NCI-H2081 (cell line): Measurements from ENCODE around the gene DYNLT1.
"Not testable (repeated sequence)": the region's sequence is repeated elsewhere in the genome, so short reads cannot be mapped to it uniquely, and the experiment has no call there.

Source experiments
- DNase-seq, 2 experiments: peaks; one replicate each; lab custom pipeline; 2025; lab: John Stamatoyannopoulos, UW

DYNLT1 gene

DNA sequence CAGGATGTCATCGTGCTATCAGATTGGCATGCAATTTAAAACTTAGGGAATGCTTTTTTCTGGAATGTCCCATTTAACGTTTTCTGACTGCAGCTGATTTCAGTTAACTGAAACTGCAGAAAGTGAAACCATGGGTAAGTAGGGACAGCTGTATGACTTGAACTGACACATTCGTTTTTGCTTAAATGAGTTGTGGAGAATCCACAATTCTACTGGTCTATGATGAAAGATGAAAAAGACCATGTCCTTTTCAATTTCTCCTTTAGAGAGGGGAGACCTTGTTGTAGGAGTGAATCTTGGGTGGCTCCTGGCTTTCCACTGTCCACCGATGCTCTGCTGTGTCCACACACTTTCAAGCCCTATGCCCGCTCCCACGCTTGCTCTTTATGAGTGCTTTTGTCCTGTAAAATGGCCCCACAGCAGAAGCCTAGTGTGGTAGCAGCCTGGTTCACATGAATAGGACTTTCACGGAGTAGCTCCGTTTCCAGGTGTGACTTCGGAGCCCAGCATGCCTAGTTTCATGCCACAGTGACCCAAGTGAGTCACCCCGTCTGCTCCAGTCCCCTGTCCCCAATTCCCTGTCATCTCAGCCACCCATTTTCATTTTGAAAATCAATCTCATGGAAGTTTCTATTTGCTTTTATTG is 21.9 kb downstream of the DYNLT1 start:
- DNase-seq = no peak

DNA sequence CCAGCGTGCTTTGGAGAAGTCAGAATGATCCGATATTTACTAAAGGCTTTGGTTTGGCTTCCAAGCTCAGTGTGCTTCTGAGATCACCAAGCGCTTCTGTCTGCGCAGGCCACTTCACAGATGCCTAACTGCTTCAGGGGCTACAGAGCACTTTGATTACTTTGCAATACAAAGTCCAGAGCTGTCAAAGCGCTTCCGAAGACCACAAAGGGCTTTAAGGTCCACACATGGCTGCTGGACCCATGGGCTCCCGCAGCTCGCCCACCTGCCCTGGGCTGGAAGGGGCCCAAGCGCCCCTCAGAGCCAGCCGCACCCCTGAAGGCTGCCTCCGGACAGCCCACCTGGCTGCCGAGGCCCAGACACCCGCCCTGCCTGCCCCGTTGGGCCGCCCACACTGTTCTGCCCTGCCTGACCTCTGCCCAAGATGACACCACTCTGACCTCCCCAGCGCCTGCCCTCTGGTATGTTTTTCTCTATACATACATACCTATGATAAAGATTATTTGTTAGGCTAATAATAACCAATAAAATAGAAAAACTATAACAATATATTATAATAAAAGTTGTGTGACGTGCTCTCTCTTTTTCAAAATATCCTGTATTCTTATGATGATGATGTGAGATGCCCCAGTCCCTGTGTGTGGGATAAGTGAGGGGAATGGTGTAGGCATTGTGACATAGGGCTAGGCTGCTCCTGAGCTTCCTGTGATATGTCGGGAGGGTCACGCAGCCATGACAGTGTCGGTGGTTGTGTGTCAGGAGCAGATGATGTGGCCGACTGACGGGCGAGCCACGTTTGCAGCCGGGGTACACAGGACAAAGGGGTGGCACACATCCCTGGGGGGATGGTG is 22.6 kb downstream of the DYNLT1 start:
- DNase-seq = no peak

DNA sequence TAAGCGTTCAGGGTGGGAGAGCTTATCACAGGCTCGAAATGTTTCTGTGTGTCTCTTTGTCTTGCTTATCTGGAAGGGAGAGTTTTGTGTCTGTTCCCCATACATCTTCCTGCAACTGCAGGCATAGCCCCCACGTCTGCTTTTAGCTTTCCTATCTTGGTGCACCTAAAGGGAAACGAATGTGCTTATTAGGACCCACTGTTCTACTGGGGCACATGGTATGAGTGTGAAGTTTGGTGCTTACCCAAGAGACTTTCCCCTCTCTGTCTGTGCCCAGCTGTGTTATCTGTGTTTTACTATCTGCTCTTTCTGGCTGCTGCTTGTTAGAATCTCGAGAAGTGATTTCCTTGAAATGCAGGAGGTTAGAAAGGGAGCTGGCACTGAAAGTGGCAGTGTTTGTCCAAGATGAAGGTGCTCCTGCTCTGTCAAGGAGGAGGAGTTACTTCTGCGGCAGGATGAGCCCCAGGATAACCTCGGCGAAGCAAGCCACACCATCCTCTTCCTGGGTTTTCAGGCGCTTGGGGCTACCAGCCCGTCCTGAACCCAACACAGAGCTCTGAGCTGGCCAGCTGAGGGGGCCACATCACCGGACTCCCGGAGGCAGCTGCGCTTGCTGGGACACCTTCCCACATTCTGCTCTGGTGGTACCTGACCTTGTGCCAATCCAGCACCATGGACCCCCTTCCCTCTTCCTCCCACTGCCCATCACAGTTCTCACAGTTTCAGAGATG is 23.4 kb downstream of the DYNLT1 start:
- DNase-seq = no peak

DNA sequence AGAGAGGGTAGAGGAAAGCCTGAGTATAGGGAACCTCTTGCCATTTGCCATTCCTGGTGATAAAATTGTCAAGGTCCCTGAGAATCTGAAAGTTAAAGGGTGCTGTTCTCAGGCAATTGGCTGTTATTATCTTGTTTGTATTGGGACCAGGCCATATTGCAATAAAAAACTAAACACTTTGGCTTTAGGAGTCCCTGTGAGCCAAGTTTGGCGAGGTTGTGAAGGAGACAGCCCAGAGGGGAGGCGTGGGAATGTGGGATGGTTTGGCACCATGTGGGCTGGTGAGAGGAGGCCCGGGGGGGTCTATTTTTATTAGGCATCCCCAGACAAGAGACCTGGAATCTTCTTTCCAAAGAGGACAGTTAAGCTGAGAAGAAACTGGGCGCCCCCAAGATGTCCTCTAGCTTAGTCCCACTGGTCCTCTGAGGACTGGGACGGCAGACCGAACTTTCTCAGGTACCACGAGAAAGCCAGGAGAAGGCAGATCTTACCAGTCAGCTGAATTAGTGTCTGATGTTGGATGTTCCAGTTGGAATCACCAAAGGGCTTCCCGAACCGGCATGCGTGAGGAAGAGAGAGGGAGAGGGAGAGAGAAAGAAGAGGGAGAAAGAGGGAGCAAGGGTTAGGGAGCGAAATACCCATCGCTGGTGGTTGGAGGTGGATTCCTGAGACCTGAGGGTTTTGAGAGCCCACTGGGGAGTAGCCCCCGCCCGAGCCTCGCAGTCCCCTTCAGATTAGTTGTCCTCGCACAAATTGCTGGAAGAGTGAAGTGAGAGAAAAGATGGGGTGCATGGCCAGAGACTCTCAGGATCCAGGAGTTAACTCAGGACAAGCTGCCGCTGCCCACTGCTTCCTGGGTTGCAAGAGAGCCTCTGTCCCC is 24.4 kb downstream of the DYNLT1 start:
- peak in 1 of 2 experiments; percentile 4 for DNase-seq

DNA sequence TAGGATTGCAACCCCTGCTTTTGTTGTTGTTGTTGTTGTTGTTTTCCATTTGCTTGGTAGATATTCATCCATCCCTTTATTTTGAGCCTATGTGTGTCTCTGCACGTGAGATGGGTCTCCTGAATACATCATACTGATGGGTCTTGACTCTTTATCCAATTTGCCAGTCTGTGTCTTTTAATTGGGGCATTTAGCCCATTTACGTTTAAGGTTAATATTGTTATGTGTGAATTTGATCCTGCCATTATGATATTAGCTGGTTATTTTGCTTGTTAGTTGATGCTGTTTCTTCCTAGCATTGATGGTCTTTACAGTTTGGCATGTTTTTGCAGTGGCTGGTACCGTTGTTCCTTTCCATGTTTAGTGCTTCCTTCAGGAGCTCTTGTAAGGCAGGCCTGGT is 26.3 kb downstream of the DYNLT1 start:
- not testable (repeated sequence) for DNase-seq

DNA sequence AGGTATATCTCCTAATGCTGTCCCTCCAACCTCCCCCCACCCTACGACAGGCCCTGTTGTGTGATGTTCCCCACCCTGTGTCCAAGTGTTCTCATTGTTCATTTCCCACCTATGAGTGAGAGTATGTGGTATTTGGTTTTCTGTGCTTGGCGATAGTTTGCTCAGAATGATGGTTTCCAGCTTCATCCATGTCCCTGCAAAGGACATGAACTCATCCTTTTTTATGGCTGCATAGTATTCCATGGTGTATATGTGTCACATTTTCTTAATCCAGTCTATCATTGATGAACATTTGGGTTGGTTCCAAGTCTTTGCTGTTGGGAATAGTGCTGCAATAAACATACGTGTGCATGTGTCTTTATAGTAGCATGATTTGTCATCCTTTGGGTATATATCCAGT is 29.9 kb downstream of the DYNLT1 start:
- not testable (repeated sequence) for DNase-seq

DNA sequence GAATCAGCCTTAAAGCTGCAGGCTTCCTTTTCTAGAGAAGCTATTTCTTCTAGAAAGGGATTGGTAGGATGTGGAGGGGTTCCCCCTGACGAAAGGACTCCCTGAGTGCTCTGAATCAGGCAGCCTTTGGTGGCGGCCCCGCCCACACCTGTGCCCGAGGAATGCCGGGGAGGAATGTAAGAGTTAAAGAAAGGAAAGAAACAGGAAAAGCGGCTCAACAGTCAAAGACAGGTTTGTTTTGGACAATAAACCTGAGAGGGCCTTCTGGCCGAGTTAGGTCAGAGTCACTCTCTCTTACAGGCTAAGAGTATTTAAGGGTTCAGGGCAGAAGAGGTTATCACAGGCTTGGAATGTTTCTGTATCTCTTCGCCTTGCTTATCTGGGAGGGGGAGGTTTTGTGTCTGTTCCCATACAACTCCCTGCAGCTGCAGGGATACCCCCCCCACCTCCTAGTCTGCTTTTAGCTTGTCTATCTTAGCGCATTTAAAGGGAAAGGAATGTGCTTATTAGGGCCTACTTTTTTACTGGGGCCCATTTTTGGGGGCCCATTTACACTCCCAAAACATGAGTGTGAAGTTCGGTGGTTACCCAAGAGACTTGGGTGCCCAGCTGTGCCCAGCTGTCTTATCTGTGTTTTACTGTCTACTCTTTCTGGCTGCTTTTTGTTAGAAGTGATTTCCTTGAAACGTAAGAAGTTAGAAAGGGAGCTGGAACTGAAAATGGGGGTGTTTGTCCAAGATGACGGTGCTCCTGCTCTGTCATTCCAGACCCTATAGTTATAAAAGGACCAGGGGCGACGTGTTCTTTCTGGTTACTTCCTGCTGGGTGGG is 32.8 kb downstream of the DYNLT1 start:
- DNase-seq = no peak

DNA sequence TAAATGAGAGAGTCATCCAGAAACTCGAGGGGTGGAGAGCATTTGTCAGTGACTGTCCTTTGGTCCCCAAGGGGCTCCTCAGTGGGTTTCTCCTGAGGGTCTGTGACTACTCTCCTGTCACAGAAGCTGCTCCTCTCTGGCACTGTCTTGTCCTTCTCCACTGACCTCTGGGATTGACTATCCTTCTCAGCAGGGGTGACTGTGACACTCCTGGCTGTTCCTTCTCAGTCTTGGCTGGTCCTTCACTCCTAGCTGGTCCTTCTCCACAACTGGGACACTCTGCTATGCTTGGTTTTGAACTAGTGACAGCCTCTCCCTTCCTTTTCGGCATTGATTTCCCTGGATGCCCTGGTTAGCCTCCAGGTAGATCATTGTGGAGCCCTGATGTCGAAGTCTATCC is 33.5 kb downstream of the DYNLT1 start:
- DNase-seq = no peak

DNA sequence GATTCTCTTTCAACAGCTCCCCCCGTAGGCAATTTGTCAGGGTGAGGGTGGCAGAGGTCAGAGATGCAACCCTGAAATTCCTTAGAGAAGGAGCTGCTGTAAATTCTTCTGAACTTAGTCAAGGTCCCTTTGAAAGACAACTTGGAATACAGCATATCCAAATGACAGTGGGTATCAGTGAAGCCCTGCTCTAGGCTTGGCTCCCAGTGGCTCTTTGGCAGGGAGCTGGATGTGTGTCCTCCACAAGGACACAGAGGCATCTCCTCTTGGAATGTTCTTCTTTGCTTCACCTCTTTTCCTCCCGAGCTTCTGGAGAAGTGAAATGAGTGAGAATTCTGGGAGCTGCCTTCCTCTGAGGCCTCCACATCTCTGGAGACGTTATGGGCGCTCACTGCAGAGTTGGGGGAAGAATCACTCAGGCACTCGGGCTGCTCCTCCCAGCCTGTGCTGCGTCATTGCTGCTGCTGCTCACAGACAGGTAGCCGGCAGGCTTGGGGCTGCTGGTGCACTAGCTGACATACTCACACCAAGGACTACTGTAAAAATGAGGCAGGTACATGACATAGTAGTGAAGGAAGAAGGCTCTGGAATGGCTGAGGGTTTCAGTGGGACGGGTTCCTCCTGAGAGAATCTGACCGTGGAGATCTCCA is 34.1 kb downstream of the DYNLT1 start:
- DNase-seq = no peak

DNA sequence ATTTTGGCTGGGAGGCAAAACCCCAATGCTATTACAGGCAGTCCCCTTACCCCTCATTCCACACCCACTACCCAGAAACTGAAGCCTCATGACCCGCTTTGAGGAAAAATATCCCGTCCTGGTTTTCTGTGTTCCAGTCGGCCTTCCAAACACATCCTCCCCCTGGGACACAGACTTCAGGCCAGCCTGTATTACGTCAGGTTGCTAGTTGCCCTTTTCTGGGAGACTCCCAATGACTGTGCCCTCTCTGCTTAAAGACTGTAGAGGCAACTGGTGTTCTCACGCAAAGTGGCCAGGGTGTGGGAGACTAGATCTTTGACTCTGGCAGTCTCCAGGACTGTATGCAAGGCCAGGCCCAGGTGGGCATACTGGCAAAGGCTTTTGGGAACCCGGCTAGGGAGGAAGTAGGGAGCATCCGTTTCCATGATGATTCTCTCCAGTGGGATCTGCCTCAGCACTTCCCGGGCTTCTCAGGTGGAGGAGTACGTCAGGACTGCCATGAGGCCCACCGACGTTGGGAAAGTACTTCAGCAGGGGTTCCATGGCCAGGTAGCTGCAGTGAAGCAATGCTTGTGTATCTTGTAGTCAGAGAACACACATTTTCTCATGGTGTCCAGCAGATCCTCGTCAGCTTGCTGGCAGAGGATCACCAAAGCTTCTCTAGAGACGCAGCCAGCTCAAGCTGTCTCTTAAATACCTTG is 34.9 kb downstream of the DYNLT1 start:
- no peak for DNase-seq

DNA sequence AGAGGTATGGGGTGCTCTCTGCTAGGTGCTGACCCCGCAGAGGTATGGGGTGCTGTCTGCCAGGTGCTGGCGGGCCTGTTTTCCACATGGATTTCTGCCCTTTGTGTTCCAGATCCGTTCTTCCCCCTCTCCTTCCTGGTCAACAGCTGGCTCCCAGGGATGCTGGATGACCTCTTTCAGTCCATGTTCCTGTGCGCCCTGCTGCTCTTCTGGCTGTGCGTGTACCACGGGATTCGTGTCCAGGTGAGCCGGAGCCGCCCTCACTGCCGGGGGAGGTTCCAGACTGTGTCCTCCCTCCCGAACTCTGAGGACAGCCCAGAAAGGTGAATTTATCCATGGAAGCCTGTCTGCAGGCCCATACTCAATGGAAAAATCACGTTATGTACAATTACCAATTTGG is 36.3 kb downstream of the DYNLT1 start:
- DNase-seq = no peak

DNA sequence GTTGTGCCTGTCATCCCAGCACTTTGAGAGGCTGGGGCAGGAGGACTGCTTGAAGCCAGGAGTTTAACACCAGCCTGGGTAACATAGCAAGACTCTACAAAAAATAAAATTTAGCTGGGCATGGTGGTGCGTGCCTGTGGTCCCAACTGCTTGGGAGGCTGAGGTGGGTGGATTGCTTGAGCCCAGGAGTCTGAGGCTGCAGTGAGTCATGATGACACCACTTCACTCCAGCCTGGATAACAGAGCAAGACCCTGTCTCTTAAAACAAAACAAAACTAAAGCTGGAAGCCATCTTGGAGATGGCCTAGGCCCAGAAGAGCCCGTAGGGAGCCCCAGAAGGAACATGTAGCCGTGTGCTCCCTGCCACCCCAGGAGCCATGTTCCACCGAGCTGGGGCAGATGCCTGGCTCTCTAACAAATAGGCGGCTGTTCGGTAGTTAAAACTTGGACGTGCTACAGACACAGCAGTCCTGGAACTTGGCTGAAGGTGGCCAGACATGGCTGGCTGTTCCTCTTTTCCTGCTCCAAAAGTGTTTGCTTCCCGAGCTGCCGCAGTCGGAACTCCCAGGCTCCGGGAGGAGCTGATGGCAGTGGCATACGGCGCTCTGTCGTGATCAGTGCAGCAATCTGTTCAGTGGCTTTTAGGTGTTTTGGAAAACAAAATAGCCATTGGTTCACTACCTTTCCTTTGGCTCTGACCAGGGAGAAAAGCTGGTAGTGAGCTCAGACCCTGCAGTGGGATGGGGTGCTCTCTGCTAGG is 37.0 kb downstream of the DYNLT1 start:
- DNase-seq = no peak

DNA sequence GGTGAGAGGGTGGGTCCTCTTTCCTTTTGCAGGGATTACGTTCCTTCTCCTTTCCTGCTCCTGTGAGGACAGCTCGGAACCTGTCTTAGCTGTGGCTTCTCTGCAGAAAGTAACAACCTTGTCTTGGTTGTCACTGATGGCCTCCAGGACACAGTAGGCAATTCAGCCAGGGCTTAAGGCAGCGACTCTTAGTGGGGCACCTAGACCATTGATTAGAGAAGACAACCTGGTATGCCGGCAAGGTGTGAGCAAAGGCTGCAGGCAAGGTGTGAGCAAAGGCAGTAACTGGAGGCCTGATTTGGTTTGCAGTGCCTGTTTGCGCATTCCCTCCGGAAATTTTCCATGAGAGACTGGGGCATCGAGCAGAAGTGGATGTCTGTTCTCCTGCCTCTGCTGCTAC is 37.6 kb downstream of the DYNLT1 start:
- DNase-seq = no peak

DNA sequence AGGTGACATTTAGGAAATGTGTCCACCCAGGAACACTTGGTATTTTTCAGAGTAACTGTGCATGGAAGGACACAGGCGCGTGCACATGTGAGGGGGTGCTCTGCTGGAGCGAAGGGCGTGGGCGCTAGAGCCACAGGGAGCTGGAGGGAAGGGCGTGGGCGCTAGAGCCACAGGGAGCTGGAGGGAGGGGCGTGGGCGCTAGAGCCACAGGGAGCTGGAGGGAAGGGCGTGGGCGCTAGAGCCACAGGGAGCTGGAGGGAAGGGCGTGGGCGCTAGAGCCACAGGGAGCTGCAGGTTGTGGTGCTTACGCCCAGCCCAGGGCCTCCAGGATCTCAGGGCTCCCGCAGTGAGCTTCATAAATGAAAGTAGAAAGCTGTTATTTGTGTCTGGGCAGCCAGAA is 38.5 kb downstream of the DYNLT1 start:
- DNase-seq = not testable (repeated sequence)

DNA sequence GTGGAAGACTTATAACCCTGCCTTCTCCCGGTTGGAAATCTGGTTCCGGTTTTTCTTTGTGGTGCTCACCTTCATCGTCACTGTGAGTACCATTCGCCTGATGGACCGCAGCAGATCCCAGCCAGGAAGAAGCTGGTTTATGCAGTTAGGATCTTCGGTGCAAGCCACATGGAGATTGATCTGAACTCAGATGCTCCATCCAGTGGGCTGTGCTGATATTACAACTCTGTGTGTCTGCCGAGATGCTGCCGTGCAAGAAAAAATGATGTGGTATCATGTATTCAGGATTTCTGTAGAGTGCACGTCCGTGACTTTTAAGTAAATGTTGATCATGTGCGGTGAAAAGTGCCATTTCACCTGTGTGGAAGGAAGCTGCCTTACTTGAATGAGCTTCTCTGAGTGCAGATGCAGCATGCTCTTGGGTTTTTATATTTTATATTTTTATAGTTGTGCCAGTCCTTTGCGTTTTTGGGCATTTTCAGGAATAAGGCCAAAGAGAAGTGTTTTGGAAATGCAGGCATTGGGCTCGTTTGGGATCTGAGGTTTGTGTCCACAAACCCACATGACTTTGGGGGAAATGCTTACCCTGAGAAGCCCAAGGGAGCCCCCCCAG is 39.2 kb downstream of the DYNLT1 start:
- peak; percentile 66 to 67 for DNase-seq

DNA sequence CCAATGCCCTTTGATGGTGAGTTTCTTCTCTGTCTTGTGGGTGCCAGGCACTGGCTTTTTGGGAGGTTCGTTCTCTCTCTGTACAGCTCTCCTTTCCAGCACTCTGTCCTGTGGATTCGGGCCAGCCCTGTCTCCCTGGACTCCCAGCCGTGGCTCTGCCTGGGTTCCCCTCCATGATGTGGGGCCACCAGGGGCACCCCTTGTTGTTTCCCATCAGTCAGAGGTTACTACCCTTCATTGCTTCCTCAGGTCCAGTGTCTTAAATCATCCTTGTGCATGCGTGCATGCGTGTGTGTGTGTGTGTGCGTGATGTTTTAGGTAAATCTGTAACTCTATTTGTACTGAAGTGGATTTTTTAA is 40.5 kb downstream of the DYNLT1 start:
- no peak for DNase-seq

DNA sequence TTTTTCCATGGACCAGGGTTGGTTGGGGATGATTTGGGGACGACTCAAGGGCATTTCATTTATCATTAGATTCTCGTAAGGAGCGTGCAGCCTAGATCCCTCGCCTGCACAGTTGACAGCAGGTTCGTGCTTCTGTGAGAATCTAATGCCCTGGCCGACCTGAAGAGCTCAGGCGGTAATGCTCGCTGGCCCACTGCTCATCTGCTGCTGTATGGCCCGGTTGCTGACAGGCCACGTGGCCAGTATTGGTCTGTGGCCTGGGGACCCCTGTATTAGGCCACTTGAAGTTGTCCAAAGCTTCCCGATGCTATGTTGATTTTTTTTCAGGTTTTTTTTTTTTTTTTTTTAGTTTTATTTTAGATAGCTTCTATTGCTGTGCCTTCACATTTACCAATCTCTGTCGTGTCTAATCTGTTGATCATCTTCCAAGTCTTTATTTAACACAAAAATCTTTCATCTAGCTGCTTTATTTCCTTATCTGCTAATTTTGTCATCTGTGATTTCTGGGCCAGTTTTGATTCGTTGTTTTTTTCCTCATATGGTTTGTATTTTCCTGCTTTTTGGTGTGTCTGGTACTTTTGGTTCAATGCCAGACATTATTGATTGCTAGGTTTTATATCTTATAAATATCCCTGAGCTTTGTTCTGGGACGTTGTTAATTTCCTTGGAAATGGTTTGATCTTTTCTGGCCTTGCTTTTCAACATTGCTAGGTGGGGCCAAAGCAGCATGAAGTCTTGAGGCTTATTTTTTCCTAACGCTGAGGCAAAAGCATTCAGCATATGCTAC is 41.1 kb downstream of the DYNLT1 start:
- no peak for DNase-seq

DNA sequence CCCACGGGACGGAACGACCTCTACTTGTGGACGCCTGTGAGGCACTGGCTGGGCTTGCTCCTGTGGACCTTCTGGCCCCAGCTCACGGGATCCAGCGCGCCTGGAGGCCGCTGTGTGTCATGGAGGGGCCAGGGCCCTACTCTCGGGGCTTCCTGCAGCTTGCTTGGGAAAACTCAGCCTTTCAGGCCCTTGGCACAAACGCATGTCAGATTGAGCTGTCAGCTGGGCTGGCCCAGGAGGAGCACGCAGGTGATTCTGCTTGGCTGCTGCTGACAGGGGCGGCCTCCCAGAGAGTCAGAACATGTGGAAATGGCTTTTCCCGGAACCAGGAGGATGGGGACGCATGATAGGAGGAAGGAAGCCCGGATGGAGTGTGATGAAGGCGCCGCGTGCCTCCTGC is 44.9 kb downstream of the DYNLT1 start:
- no peak for DNase-seq
